Medulla oblongata (tissue), 1 donor: ENCODE data around the gene TP53TG5.
"Not testable (repeated sequence)": the region's sequence is repeated elsewhere in the genome, so short reads cannot be mapped to it uniquely, and the experiment has no call there.

Experiments
- DNase-seq: peaks from one replicate; pipeline ENCODE4 v3.0.0-alpha.2; 2015; ENCODE audit errors: extremely low spot score

TP53TG5 gene

GRCh38 chr20:45366631-45367030, 11.5 kb downstream of the TP53TG5 start:
- no peak for DNase-seq

GRCh38 chr20:45366192-45366591, 11.9 kb downstream of the TP53TG5 start:
- DNase-seq, result no peak

GRCh38 chr20:45365444-45365970, 12.6 kb downstream of the TP53TG5 start:
- DNase-seq, result no peak

- DNase-seq, result no peak
Observed at GRCh38 chr20:45363611-45364492, 14.3 kb downstream of the TP53TG5 start.

- peak; percentile 99 for DNase-seq
Observed at GRCh38 chr20:45362804-45363610, 15.1 kb downstream of the TP53TG5 start, which contains the start of gene SYS1. TSS of gene SYS1 (plus strand) at chr20:45363156. CDS start at chr20:45363532, 376 bp downstream.

- DNase-seq, result peak; percentile 57
Observed at GRCh38 chr20:45361793-45362192, 16.3 kb downstream of the TP53TG5 start.

- DNase-seq, result no peak
Observed at GRCh38 chr20:45359406-45360148, 18.5 kb downstream of the TP53TG5 start.

GRCh38 chr20:45359069-45359405, 19.1 kb downstream of the TP53TG5 start:
- DNase-seq, result no peak

- DNase-seq, result peak; percentile 91
Observed at GRCh38 chr20:45358282-45359068, 19.6 kb downstream of the TP53TG5 start.

GRCh38 chr20:45355209-45356084, 22.7 kb downstream of the TP53TG5 start:
- DNase-seq, result no peak

GRCh38 chr20:45354423-45355208, 23.5 kb downstream of the TP53TG5 start:
- DNase-seq, result no peak

- DNase-seq, result no peak
Observed at GRCh38 chr20:45353746-45354145, 24.4 kb downstream of the TP53TG5 start.

GRCh38 chr20:45352729-45353128, 25.4 kb downstream of the TP53TG5 start:
- no peak for DNase-seq

GRCh38 chr20:45350795-45351194, 27.3 kb downstream of the TP53TG5 start:
- not testable (repeated sequence) for DNase-seq

- DNase-seq, result no peak
Observed at GRCh38 chr20:45350217-45350616, 27.9 kb downstream of the TP53TG5 start.

- DNase-seq, result no peak
Observed at GRCh38 chr20:45347936-45348778, 30.0 kb downstream of the TP53TG5 start, which contains the start of gene SDC4. TSS of gene SDC4 (minus strand) at chr20:45348424. CDS start at chr20:45348384, 40 bp downstream.

- DNase-seq, result no peak
Observed at GRCh38 chr20:45347297-45347935, 30.7 kb downstream of the TP53TG5 start.

GRCh38 chr20:45346851-45347250, 31.3 kb downstream of the TP53TG5 start:
- no peak for DNase-seq
